ENCODE measurements around the gene SVEP1.

Gene SVEP1

DNA sequence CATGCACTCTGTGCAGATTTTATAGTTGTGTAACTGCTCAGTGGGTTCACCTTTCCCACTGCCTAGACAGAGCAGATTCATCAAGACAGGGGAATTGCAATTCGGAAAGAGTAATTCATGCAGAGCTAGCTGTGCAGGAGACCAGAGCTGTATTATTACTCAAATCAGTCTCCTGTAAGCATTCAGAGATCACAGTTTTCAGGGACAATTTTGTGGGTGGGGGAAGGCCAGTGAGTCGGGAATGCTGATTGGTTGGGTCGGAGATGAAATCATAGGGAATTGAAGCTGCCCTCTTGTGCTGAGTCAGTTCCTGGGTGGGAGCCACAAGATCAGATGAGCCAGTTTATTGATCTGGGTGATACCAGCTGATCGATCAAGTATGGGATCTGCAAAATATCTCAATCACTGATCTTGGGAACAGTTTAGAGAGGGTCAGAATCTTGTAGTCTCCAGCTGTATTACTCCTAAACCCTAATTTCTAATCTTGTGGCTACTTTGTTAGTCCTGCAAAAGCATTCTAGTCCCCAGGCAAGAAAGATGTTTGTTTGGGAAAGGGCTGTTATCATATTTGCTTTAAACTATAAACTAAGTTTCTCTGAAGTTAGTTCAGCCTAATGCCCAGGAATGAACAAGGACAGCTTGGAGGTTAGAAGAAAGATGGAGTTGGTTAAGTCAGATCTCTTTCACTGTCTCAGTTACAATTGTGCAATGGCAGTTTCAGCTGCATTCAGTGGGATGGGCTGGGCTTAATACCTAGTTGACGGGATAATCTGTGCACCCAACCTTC, 12.7 kb upstream of the SVEP1 start:
- TF ChIP-seq CTCF (IDR thresholded peaks at IDR 0.05) = no peak
- Histone ChIP-seq H3K4me3 (no peak overlapping the region), H3K27ac (no peak overlapping the region)
- no peak for DNase-seq (ENCODE audit: low spot score)

GRCh38 chr9:110591526-110591925, 12.0 kb upstream of the SVEP1 start:
- Histone ChIP-seq H3K4me3 (no peak overlapping the region), H3K27ac (no peak overlapping the region)
- no peak for TF ChIP-seq CTCF (IDR thresholded peaks at IDR 0.05)
- DNase-seq (ENCODE audit: low spot score) = no peak

GRCh38 chr9:110590816-110591215, 11.3 kb upstream of the SVEP1 start:
- no peak for TF ChIP-seq CTCF (IDR thresholded peaks at IDR 0.05)
- Histone ChIP-seq H3K27ac (no peak overlapping the region), H3K4me3 (no peak overlapping the region)
- DNase-seq (ENCODE audit: low spot score) = no peak

GRCh38 chr9:110588296-110588695, 8.8 kb upstream of the SVEP1 start:
- H3K27ac ChIP-seq = no peak overlapping the region
- no peak for TF ChIP-seq CTCF (IDR thresholded peaks at IDR 0.05)
- no peak for DNase-seq (ENCODE audit: low spot score)
- no peak overlapping the region for H3K4me3 ChIP-seq

GRCh38 chr9:110583237-110583636, 3.7 kb upstream of the SVEP1 start:
- TF ChIP-seq CTCF (IDR thresholded peaks at IDR 0.05) = no peak
- no peak for DNase-seq (ENCODE audit: low spot score)
- Histone ChIP-seq H3K4me3 (no peak overlapping the region), H3K27ac (no peak overlapping the region)

DNA sequence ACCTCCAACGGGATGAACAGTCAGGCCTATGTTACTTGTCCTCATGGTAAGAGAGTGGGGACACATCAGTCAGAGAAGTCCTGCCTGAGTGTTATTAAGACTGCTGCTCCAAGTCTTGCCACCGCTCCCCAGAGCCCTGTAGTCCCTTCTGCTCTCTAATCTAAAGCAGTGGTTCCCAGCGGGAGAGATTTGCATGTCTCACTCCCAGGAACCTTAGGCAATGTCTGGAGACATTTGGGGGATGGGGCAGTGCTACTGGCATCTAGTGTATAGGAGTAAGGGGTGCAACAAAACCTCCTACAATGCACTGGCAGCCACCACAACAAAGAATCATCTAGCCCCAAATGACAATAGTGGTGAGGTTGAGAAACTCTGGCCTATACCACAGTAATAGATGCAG, 2.6 kb upstream of the SVEP1 start:
- H3K27ac ChIP-seq = no peak overlapping the region
- no peak for DNase-seq (ENCODE audit: low spot score)
- no peak for TF ChIP-seq CTCF (IDR thresholded peaks at IDR 0.05)
- H3K4me3 ChIP-seq = no peak overlapping the region

DNA sequence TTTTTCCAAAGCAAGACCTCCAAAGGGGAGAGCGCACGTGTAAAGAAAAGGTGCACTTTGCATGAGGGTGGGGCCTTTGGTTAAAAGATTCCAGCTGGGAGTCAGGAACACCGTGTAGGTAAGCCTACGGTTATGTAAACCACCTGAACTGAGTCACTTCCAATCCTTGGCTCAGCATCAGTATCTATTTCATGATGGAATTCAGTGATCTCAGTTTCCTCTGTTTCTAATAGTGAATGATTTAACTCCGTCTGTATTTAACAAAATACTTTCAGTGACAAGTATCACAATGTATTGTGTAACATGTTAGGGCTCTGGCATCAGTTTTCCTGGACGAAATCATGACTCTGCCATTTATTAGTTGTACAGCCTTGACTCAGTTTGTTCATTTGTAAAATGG, 1.3 kb upstream of the SVEP1 start:
- Histone ChIP-seq H3K4me3 (no peak overlapping the region), H3K27ac (no peak overlapping the region)
- DNase-seq (ENCODE audit: low spot score) = no peak
- no peak for TF ChIP-seq CTCF (IDR thresholded peaks at IDR 0.05)

Measured in coronary artery (tissue), 2 donors.